NOMO-1 treated with dmso at 0.1 percent for 144 hours (cell line): ENCODE measurements around the gene PCDHGC5.

Experiments used
- DNase-seq: peaks from one replicate; lab custom pipeline; 2025; ENCODE audit not compliant: unreplicated experiment; lab: John Stamatoyannopoulos, UW

PCDHGC5 gene

DNA sequence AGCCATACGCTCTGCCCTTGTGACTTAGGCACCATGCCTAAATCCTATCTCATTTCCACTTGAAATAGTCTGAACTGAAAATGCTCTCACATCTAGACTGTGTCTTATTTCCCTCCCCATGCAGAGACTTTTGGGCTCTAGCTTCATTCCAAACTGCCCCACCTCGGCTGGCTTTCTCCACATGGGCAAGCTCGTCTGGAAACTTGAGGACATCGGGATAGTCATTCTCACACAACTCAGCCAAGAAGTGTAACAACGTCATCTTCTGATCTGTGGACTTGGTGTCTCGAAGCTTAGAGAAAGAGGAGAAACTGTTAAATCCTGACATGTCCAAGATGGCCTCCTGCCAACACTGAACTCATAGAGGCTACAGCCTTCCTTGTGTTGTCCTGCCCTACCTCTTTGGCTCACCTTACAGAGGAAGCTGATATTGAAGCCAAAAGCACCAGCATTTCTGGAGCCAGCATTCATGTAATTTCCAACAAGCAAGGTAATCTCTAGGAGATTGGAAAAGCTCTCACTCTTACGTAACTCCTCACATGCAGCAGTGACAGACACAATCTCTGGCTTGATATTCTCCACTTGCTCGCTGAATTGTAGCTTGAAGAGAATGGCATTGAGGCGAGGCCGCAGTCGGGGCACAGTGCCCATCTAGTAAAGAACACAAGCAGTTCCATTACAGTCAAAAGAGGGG lies 39.6 kb downstream of the PCDHGC5 start:
- DNase-seq = no peak

DNA sequence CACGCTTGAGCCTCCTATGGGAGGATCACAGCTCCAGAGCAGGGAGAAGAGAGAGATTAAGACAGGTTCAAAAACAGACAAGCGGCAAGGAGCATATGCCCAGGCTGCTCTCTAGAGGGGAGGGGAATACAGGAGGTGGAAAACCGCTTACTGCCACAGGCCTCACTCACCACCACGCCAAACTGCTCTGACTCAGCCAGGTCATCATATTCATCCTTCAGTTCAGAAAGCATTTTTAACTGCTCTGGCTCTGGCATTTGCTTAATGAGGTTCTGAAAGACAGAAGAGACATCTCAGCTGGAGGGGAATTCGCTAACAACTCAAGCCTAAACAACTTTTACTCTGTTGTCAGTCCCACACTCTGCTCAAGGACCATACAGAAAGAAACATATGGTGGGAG lies 40.1 kb downstream of the PCDHGC5 start:
- DNase-seq = no peak

DNA sequence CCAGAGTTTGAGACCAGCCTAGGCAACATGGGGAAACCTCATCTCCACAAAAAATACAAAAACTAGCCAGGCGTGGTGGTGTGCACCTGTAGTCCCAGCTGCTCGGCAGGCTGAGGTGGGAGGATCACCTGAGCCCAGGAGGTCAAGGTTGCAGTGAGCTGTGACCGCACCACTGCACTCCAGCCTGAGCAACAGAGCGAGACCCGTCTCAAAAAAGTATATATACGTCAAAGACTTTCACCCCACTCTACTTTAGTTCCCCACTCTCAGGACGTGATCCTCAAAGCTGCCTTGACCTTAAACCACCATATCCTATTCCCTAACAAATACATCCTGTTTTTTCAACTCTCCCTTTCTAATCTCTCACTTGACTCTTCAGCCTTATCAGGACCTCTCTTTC lies 41.0 kb downstream of the PCDHGC5 start:
- no peak for DNase-seq

DNA sequence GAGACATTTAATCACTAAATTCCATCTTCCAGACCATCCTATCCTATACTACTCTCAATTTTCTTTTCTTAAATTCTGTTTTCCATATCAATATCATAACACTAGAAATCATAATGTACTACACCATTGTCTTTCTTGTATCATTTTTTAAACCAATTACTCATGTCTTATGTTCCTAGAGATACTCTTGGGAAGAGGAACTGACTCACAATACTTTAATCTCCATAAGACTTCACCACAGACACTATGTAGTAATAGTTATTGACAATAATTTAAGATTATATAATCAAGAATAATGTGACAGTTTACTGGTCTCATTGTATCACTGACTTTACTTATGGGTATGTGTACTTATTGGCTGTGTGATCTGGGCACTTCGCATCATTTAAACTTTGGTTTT lies 43.8 kb downstream of the PCDHGC5 start:
- no peak for DNase-seq

DNA sequence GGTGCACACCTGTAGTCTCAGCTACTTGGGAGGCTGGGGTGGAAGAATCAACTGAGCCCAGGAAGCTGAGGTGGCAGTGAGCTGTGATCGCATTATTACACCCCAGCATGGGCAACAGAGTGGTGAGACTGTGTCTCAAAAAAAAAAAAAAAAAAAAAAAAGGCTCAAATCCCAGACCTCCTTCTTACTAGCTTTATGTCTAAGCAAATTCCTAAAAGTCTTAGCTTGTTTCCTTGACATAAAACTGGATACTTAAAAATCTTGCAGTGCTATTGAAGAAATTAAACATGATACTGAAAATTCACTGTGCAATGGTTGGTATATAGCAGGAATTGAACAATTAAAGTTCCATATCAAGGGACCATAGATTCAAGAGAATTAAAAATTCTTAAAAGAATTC lies 45.0 kb downstream of the PCDHGC5 start:
- no peak for DNase-seq

DNA sequence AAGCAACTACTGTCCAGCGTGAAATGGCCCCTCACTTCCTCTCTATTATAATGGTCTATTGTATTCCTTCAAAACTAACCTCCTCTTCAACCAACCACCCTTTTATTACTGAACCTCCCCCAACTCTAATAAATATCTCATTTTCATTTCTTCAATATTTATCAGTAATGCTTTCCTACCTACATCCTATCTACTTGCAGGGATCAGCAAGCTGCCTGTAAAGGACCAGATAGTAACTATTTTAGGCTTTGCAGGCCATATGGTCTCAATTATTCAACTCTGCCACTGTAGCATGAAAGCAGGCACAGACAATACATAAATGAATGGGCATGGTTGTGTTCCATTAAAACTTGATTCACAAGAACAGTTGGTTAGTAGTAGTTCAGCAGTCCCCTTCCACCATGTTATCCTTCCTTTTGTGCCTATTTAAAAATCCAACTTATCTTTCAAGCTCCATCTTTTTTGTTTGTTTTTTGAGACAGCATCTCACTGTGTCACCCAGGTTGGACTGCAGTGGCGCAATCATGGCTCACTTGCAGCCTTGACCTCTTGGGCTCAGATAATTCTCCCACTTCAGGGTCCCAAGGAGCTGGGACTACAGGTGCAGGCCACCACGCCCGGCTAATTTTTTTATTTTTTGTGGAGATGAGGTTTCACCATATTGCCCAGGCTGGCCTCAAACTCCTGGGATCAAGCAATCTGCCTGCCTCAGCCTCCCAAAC lies 45.8 kb downstream of the PCDHGC5 start:
- no peak for DNase-seq
